ACC112 (cell line): ENCODE results near the gene LCOR.

Source experiments
- H2AFZ ChIP-seq: fragments of 200-600 bp; sonication (generic); one replicate; pipeline ENCODE4 v1.6.0; 2017; ENCODE audit warnings: antibody characterized with exemption, low read length; ENCODE audit not compliant: unreplicated experiment
- H3K27ac ChIP-seq: fragments of 200-600 bp; sonication (generic); 2 replicates; pipeline ENCODE4 v1.5.1; 2014; ENCODE audit warnings: low read depth, mild to moderate bottlenecking, antibody characterized with exemption, low read length, moderate library complexity
- H3K27me3 ChIP-seq: fragments of 200-600 bp; sonication (generic); 2 replicates; pipeline ENCODE4 v1.6.1; 2014; ENCODE audit warnings: mild to moderate bottlenecking, antibody characterized with exemption, low read length, moderate library complexity, mixed read lengths; ENCODE audit not compliant: insufficient read depth
- H3K36me3 ChIP-seq: fragments of 200-600 bp; sonication (generic); 2 replicates; pipeline ENCODE4 v1.6.1; 2016; ENCODE audit warnings: mild to moderate bottlenecking, antibody characterized with exemption, low read length, moderate library complexity, mixed read lengths; ENCODE audit not compliant: insufficient read depth
- H3K4me1 ChIP-seq: fragments of 200-600 bp; sonication (generic); one replicate; pipeline ENCODE4 v1.6.1; 2016; ENCODE audit warnings: low read length, mixed read lengths; ENCODE audit not compliant: insufficient read depth, unreplicated experiment, control insufficient read depth
- H3K4me3 ChIP-seq: fragments of 200-600 bp; sonication (generic); 2 replicates; pipeline ENCODE4 v1.5.1; 2014; ENCODE audit warnings: mild to moderate bottlenecking, low read depth, low read length
- H3K79me2 ChIP-seq: fragments of 200-600 bp; sonication (generic); one replicate; pipeline ENCODE4 v1.6.0; 2016; ENCODE audit warnings: low read length; ENCODE audit not compliant: control insufficient read depth, unreplicated experiment, insufficient read depth

LCOR gene

DNA sequence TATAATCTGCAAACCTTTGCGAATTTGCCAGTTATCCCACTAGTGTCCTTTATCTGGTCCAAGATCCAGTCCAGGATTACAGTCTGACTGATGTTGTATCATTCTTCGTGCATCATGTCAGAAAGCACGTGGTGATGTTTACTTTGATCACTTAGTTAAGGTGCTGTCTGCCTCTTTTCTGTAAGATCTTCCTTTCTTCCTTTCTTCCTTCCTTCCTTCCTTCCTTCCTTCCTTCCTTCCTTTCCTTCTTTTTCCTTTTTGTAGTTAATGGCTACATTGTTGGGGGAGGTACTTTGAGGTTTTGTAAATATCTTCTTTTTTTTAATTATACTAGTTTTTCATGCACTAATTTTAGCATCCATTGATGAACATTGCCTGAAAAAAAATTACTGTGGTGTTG is 80.3 kb downstream of the LCOR start:
- Histone ChIP-seq H3K4me3 (no peak overlapping the region), H3K4me1 (no peaks in the 10 kb centered on the region), H2AFZ (no peak overlapping the region), H3K79me2 (peaks cover 9% of the 10 kb centered on the region), H3K27me3 (no peaks in the 10 kb centered on the region), H3K27ac (no peak overlapping the region), H3K36me3 (peaks cover 3% of the 10 kb centered on the region; the same call in 1 of the 2 replicates)

DNA sequence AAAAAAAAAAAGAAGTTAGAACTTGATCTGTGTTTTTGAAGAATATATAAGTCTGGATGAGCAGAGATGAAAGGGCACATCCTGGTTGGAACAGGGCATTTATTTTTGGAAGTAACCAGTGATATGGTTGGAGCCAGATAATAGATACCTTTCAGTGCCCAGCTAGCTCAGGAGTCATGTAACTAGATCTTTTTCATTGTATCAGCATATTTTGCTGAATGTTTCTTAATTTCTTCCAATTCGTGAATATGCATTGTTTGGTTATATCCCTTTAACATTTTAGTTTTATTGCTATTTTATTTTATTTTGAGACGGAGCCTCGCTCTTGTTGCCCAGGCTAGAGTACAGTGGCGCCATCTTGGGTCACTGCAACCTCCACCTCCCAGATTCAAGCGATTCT is 81.8 kb downstream of the LCOR start:
- peaks cover 3% of the 10 kb centered on the region; the same call in 1 of the 2 replicates for H3K36me3 ChIP-seq
- no peak overlapping the region for H3K27ac ChIP-seq
- no peaks in the 10 kb centered on the region for H3K27me3 ChIP-seq
- H2AFZ ChIP-seq, result no peak overlapping the region
- H3K4me1 ChIP-seq, result no peaks in the 10 kb centered on the region
- no peak overlapping the region for H3K4me3 ChIP-seq
- peaks cover 9% of the 10 kb centered on the region for H3K79me2 ChIP-seq

DNA sequence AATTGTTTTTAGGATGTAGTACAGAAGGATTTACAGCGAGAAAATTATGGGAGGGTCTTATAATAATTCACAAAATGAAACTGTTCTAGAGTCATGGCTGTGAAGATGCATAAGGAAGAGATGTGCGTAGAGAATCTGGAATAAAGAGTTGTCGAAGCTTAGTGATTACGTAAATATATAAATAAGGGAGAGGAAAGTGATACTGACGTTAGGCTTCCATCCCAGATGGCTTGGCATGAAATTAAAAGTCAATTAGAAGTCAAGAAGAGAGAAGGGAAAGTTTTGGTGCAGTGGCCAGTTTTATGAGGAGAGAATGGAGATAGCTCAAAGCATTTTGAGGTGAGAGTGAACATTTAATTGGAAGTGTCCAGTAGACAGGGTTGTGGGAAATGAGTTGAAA is 85.5 kb downstream of the LCOR start:
- Histone ChIP-seq H3K4me3 (no peak overlapping the region), H3K36me3 (peaks cover 10% of the 10 kb centered on the region), H3K27ac (no peak overlapping the region), H2AFZ (no peak overlapping the region), H3K4me1 (no peaks in the 10 kb centered on the region), H3K79me2 (peaks cover 15% of the 10 kb centered on the region), H3K27me3 (no peaks in the 10 kb centered on the region)

DNA sequence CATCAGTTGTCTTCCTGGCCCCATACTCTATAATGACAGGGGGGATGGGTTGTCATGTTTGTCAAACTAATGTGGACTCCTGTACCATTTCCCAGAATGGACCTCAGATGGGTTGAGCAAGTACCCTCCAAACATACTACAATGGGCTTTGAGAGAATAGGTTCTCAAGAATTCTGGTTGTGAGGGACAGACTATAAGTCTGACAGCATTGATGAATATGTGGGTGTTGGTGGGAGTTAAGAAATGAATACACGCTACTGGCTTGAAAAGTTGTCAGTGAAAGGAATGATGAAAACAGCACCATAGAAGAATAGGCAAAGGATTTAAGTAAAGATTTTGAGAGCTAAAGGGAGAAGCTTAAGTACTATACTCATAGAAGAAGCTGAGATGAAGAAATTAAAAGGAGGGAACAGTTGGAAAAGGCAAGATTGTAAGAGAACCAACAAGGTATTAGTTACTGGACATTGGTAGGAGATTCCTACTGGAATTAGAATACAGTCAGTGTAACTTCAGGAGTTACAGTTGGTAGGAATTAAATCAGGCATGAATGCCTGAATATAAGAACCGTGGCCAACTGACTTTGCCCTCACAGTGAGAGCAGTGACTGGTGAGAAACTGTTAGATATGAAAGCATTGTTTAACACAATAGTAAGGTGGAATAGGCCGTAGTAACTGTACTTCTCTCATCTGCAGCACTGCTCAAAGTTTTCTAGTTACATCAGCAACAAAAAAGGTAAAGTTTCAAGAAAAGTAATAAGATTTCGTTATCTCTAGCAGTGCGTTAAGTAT is 86.3 kb downstream of the LCOR start:
- peaks cover 19% of the 10 kb centered on the region for H3K79me2 ChIP-seq
- no peak overlapping the region for H3K27ac ChIP-seq
- no peak overlapping the region for H3K4me3 ChIP-seq
- no peaks in the 10 kb centered on the region for H3K27me3 ChIP-seq
- H2AFZ ChIP-seq, result no peak overlapping the region
- H3K4me1 ChIP-seq, result no peaks in the 10 kb centered on the region
- H3K36me3 ChIP-seq, result peaks cover 10% of the 10 kb centered on the region

DNA sequence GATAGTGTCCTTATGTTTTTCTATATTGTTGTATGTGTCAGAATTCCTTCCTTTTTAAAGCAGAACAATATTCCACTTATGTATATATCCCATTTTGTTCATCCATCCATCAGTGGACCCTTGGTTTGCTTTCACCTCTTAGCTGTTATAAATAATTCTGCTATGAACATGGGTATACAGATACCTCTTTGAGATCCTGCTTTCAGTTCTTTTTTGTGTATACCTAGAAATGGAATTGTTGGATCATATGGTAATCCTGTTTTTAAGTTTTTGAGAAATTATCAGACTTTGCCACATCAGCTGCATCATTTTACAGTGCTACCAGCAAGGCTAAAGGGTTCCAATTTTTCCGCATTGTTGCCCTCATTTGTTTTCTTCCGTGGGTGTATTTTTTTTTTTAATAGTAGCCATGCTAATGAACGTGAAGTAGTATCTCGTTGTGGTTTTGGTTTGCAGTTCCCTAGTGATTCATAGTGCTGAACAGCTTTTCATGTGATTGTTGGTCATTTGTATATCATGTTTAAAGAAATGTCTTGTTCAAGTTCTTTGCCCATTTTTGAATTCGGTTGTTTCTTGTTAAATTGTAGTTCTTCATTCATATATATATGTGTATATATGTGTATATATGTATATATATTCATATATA is 87.8 kb downstream of the LCOR start:
- Histone ChIP-seq H3K36me3 (peaks cover 7% of the 10 kb centered on the region), H3K79me2 (peaks cover 19% of the 10 kb centered on the region), H3K27ac (no peak overlapping the region), H2AFZ (no peak overlapping the region), H3K27me3 (no peaks in the 10 kb centered on the region), H3K4me3 (no peak overlapping the region), H3K4me1 (no peaks in the 10 kb centered on the region)

DNA sequence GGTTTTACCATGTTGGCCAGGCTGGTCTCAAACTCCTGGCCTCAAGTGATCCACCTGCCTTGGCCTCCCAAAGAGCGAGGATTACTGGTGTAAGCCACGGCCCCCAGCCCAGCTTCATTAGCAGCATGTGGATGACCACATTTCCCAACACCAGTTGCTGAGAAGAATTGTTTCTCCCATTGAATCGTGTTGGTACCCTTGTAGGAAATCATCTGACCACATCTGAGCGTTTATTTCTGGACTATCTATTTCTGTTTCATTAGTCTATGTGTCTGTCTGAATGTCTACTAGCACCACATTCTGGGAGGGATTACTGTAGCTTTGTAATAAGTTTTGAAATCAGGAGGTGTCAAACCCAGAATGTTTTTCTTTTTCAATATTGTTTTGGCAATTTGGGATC is 89.6 kb downstream of the LCOR start:
- H3K79me2 ChIP-seq, result peaks cover 23% of the 10 kb centered on the region
- H3K36me3 ChIP-seq, result peaks cover 17% of the 10 kb centered on the region
- H3K27me3 ChIP-seq, result no peaks in the 10 kb centered on the region
- H3K4me3 ChIP-seq, result no peak overlapping the region
- no peak overlapping the region for H3K27ac ChIP-seq
- H2AFZ ChIP-seq, result no peak overlapping the region
- H3K4me1 ChIP-seq, result no peaks in the 10 kb centered on the region

DNA sequence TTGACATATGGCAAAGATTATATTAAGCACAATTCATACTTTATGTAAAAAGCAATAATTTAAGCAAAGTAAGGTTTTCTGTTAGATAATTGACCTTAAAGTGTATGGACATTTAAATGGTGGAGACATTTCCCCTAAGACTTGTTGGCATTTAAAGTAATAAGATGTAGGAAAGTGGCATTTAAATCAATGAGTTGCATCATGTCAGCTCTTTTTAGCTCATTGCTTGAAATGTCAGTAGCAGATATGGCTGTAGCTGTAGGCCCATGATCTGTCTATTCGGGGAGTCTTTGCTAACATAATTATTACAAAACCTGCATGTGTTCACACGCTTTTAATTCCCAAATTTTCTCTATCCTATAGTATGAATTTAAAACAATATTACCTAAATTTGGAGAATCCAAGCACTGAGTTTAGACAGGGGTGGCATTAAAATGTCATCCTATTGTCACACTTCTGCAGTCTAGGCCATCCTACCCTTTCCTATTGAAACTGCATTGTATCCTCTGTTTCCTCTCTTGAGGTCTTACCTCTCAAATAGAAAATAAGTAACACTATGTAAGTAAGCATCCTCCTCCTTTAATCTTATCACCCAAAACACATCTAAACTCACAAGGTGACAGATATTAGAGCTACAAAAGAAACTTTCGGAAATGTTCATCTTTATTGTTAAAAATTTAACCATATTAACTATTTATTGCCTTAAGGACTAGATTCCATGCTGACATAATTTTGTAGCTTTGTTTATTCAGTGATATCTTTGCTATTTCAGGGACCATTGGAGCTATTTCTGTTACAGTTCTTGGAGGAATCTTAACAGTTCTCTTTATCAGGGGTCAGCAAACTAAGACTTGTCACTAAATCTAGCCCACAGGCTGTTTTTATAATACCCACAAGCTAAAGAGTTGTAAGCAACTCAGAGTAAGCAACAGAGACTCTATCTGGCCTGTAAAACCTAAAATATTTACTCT is 91.2 kb downstream of the LCOR start:
- Histone ChIP-seq H3K79me2 (peaks cover 24% of the 10 kb centered on the region), H2AFZ (no peak overlapping the region), H3K27me3 (no peaks in the 10 kb centered on the region), H3K4me3 (no peak overlapping the region), H3K4me1 (no peaks in the 10 kb centered on the region), H3K36me3 (peaks cover 30% of the 10 kb centered on the region), H3K27ac (no peak overlapping the region)

DNA sequence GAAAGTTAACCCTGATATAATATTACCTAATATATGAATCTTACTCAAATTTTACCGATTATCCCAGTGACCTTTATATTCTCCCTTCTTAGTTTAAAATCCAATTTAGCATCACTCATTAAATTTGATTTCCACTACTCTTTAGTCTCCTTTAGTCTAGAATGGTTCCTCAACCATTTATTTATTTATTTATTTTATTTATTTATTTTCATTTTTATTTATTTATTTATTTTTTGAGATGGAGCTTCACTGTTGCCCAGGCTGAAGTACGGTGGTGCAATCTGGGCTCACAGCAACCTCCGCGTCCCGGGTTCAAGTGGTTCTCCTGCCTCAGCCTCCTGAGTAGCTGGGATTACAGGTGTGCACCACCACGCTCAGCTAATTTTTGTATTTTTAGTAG is 92.8 kb downstream of the LCOR start:
- Histone ChIP-seq H3K36me3 (peaks cover 32% of the 10 kb centered on the region), H3K27ac (no peak overlapping the region), H3K27me3 (no peaks in the 10 kb centered on the region), H3K4me3 (no peak overlapping the region), H3K4me1 (no peaks in the 10 kb centered on the region), H3K79me2 (peaks cover 32% of the 10 kb centered on the region), H2AFZ (no peak overlapping the region)

DNA sequence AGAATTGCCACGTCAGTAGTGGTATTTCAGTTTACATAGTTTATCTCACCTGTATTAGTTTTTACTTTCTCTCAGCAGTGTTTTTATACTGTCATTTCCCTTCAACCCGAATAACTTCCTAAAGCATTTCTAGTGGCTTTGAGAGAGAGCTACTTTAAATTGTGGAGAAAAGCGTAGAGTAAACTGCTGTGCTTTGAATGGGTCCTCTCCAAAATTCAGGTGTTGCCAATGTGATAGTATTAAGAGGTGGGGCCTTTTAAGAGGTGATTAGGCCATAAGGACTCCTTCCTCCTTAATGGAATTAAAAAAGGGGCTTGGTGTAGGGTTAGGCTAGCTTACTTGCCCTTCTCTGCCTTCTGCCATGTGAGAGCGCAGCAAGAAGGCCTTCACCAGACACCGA is 98.4 kb downstream of the LCOR start:
- H3K27ac ChIP-seq, result no peak overlapping the region
- no peaks in the 10 kb centered on the region for H3K27me3 ChIP-seq
- H3K4me1 ChIP-seq, result no peaks in the 10 kb centered on the region
- no peak overlapping the region for H3K4me3 ChIP-seq
- H3K79me2 ChIP-seq, result peaks cover 16% of the 10 kb centered on the region
- H2AFZ ChIP-seq, result no peak overlapping the region
- peaks cover 28% of the 10 kb centered on the region for H3K36me3 ChIP-seq

DNA sequence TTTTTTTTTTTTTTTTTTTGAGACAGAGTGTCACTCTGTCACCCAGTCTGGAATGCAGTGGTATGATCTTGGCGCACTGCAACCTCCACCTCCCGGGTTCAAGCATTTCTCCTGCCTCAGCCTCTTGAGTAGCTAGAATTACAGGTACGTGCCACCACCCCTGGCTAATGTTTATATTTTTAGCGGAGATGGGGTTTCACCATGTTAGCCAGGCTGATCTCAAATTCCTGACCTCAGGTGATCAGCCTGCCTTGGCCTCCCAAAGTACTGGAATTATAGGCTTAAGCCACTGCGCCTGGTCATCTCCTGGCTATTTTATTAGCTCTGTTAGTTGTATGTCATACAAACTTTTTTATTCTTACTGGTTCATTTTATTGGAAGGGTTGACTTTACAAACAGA is 103.0 kb downstream of the LCOR start:
- Histone ChIP-seq H2AFZ (no peak overlapping the region), H3K79me2 (peaks cover 9% of the 10 kb centered on the region), H3K4me3 (no peak overlapping the region), H3K4me1 (no peaks in the 10 kb centered on the region), H3K27me3 (no peaks in the 10 kb centered on the region), H3K27ac (no peak overlapping the region), H3K36me3 (peaks cover 15% of the 10 kb centered on the region)
